Measurements from ENCODE around the gene EME1. TPM values are rescaled to one million over a fixed set of nuclear protein-coding genes. Genes with fewer than 3 reads are reported as not detected.

EME1 gene
- total and polyA plus RNA-seq, 2 of the 8 experiments (the other 6 are each of a cell fraction or from before 2014, with no cell fraction given): 13.9 to 16.3 TPM

GRCh38 chr17:50372222-50372757 lies 739 bp upstream of the EME1 start (continued):
- TF ChIP-seq POLR2AphosphoS5 (IDR thresholded peaks at IDR 0.05; ENCODE audit: low read depth, low read length) (no peak), ATF2 (IDR thresholded peaks at IDR 0.05; ENCODE audit: low read length) (no peak), SP4 (IDR thresholded peaks at IDR 0.05; ENCODE audit: low read length) (no peak), TAF7 (optimal IDR thresholded peaks at IDR 0.05; ENCODE audit: borderline replicate concordance, low read depth, low read length) (no peak)

Measured in H1 (cell line).